HCT116 (cell line): Measurements from ENCODE around the gene PACRG. TPM values are rescaled to one million over a fixed set of nuclear protein-coding genes. Genes with fewer than 3 reads are reported as not detected.

ENCODE experiments used
- ATAC-seq: fragments of 200-7000 bp; cut with Tn5 transposase; 2 replicates; pipeline ENCODE4 v1.9.1; 2020; ENCODE audit warnings: mild to moderate bottlenecking, moderate library complexity
- BruUV-seq: library from RNA; stranded (reverse); fragments of 400-500 nt; replicated peaks from 2 replicates; lab custom pipeline; 2021; lab: Mats Ljungman, UMichigan
- CTCF ChIA-PET: fragments of 300-600 bp; sonication (Branson Sonifier 250); formaldehyde crosslinking; loops from one replicate; lab custom pipeline; 2021; ENCODE audit warnings: antibody characterized with exemption; lab: Charles Lee
- POLR2A ChIA-PET: fragments of 300-600, 350-600 bp; sonication (Branson Sonifier 250); formaldehyde crosslinking; loops from one replicate; lab custom pipeline; 2021; ENCODE audit warnings: antibody characterized with exemption; lab: Charles Lee
- RAD21 ChIA-PET, 2 experiments: fragments of 300-600 bp; sonication (Branson Sonifier 250); formaldehyde crosslinking; loops; one replicate each; lab custom pipeline; 2023; ENCODE audit warnings: low total read pairs in 2 of 2; ENCODE audit not compliant: uncharacterized antibody in 2 of 2, unreplicated experiment in 2 of 2, low non-redundant PET in 1 of 2; lab: Charles Lee
- DNase-seq: peaks from one replicate; pipeline ENCODE4 v3.0.0-alpha.2; 2010; ENCODE audit warnings: low read depth, low spot score
- H2AFZ ChIP-seq: fragments of 200-600 bp; shearing (Covaris generic), sonication (generic); 2 replicates; pipeline ENCODE4 v1.6.1; 2017; ENCODE audit warnings: low read depth, mixed run types, mixed read lengths, antibody characterized with exemption, low read length; ENCODE audit not compliant: poor library complexity, severe bottlenecking
- H3K27ac ChIP-seq: 2 replicates; pipeline ENCODE4 v1.5.1; 2012; ENCODE audit warnings: low read depth, low read length
- H3K27me3 ChIP-seq: fragments of 200-600 bp; sonication (generic); 2 replicates; pipeline ENCODE4 v1.6.1; 2016; ENCODE audit warnings: mixed run types, low read length, mixed read lengths; ENCODE audit not compliant: insufficient read depth
- H3K36me3 ChIP-seq, 2 experiments: fragments of 200-500 bp in 1 of 2; fragments of 200-600 bp in 1 of 2; sonication (Bioruptor generic) in 1 of 2; sonication (generic) in 1 of 2; 2 replicates each; pipeline versions ENCODE4 v1.5.1 to v1.6.1; 2014 to 2016; ENCODE audit warnings: low read length in 2 of 2, inconsistent platforms in 1 of 2, mixed read lengths in 1 of 2, mixed run types in 1 of 2; ENCODE audit not compliant: insufficient read depth in 2 of 2, control insufficient read depth in 1 of 2
- H3K4me1 ChIP-seq, 2 experiments: fragments of 200-600 bp in 1 of 2; sonication (generic) in 1 of 2; 2 replicates each; pipeline versions ENCODE4 v1.5.1 to v1.6.1; 2012 to 2017; ENCODE audit warnings: low read length in 2 of 2, inconsistent platforms in 1 of 2, mild to moderate bottlenecking in 1 of 2, mixed read lengths in 1 of 2, mixed run types in 1 of 2, moderate library complexity in 1 of 2; ENCODE audit not compliant: insufficient read depth in 2 of 2, control insufficient read depth in 1 of 2
- H3K4me2 ChIP-seq: fragments of 200-600 bp; sonication (generic); 2 replicates; pipeline ENCODE4 v1.6.1; 2017; ENCODE audit warnings: mixed run types, low read length, mixed read lengths
- H3K4me3 ChIP-seq, 2 experiments: fragments of 200-600 bp in 1 of 2; sonication (generic) in 1 of 2; replicated peaks in 1 of 2; 2 replicates each; pipeline ENCODE4 v1.5.1; 2011 to 2016; ENCODE audit warnings: low read length in 2 of 2, control low read depth in 1 of 2, low read depth in 1 of 2, mild to moderate bottlenecking in 1 of 2, mixed read lengths in 1 of 2, mixed run types in 1 of 2
- H3K79me2 ChIP-seq: fragments of 200-600 bp; sonication (generic); 2 replicates; pipeline ENCODE4 v1.6.1; 2017; ENCODE audit warnings: mild to moderate bottlenecking, mixed run types, low read length, moderate library complexity, mixed read lengths; ENCODE audit not compliant: insufficient read depth
- H3K9ac ChIP-seq: fragments of 200-600 bp; sonication (generic); 2 replicates; pipeline ENCODE4 v1.6.1; 2016; ENCODE audit warnings: low read length, mixed read lengths
- H3K9me2 ChIP-seq: fragments of 200-600 bp; sonication (generic), shearing (Covaris generic); 2 replicates; pipeline ENCODE4 v1.6.1; 2017; ENCODE audit warnings: mixed run types, mild to moderate bottlenecking, moderate library complexity; ENCODE audit not compliant: insufficient read depth
- H3K9me3 ChIP-seq, 2 experiments: fragments of 200-500 bp in 1 of 2; fragments of 200-600 bp in 1 of 2; sonication (Bioruptor generic) in 1 of 2; sonication (generic) in 1 of 2; 2 replicates each; pipeline ENCODE4 v1.6.1; 2014 to 2017; ENCODE audit warnings: low read length in 2 of 2, mixed read lengths in 2 of 2, inconsistent platforms in 1 of 2, low read depth in 1 of 2, mild to moderate bottlenecking in 1 of 2, mixed run types in 1 of 2, moderate library complexity in 1 of 2; ENCODE audit not compliant: control insufficient read depth in 1 of 2, insufficient read depth in 1 of 2
- H4K20me1 ChIP-seq: fragments of 200-600 bp; sonication (generic), shearing (Covaris generic); 2 replicates; pipeline ENCODE4 v1.6.1; 2017; ENCODE audit warnings: mixed run types, mild to moderate bottlenecking, moderate library complexity; ENCODE audit not compliant: insufficient read depth
- EZH2phosphoT487 ChIP-seq: fragments of 200-600 bp; IDR thresholded peaks from 2 replicates; pipeline ENCODE4 v1.6.1; 2018; ENCODE audit warnings: antibody characterized with exemption, borderline replicate concordance
- FOSL1 ChIP-seq: IDR thresholded peaks from 2 replicates; pipeline ENCODE4 v1.6.1; 2012; ENCODE audit warnings: low read depth
- POLR2A ChIP-seq: IDR thresholded peaks from 2 replicates; pipeline ENCODE4 v1.7.0; 2011; ENCODE audit warnings: borderline replicate concordance; ENCODE audit not compliant: insufficient read depth, insufficient read length; ENCODE audit errors: extremely low read depth
- POLR2AphosphoS5 ChIP-seq: IDR thresholded peaks from 2 replicates; pipeline ENCODE4 v1.6.1; 2011; ENCODE audit warnings: mild to moderate bottlenecking, low read depth, low read length, moderate library complexity
- RAD21 ChIP-seq: IDR thresholded peaks from 2 replicates; pipeline ENCODE4 v1.6.1; 2012; ENCODE audit warnings: low read depth, mild to moderate bottlenecking
- TCF7L2 ChIP-seq: IDR thresholded peaks from 2 replicates; pipeline ENCODE4 v1.7.0; 2011; ENCODE audit warnings: borderline replicate concordance, inconsistent platforms; ENCODE audit not compliant: insufficient read depth, insufficient read length; ENCODE audit errors: extremely low read depth
- ZBTB33 ChIP-seq: IDR thresholded peaks from 2 replicates; pipeline ENCODE4 v1.6.1; 2011; ENCODE audit warnings: mild to moderate bottlenecking, low read length, moderate library complexity; ENCODE audit not compliant: insufficient replicate concordance; ENCODE audit errors: extremely low read depth
- intact Hi-C: fragments of 100-400 bp; cut with micrococcal nuclease; formaldehyde crosslinking; loops from 2 replicates; pipeline ENCODE4 v1.10.0; 2022
- total RNA-seq: library from RNA; stranded (reverse); gene quantifications from one replicate; pipeline ENCODE4 v1.2.1, GENCODE V29; 2021; ENCODE audit not compliant: unreplicated experiment

PACRG gene
- total RNA-seq, 1 experiment from 2014 or later, result 0.71 TPM

- DNase-seq (no peak), ATAC-seq (no peak)
- Histone ChIP-seq H2AFZ (no peak overlapping the region), H3K4me3 (no peak overlapping the region), H3K9ac (no peak overlapping the region), H3K27ac (no peak overlapping the region), H3K27me3 (no peaks in the 10 kb centered on the region), H3K4me2 (no peak overlapping the region), H3K9me3 (no peaks in the 10 kb centered on the region), H3K36me3 (no peaks in the 10 kb centered on the region), H4K20me1 (no peaks in the 10 kb centered on the region), H3K79me2 (no peaks in the 10 kb centered on the region), H3K9me2 (no peaks in the 10 kb centered on the region), H3K4me1 (no peaks in the 10 kb centered on the region)
- POLR2A ChIA-PET, result no interaction called here
- intact Hi-C loops, result no loop called here
- RAD21 ChIA-PET, result no interaction called here
- BruUV-seq, result no TSS peak
- TF ChIP-seq POLR2A, result no peak
- no peak for TF ChIP-seq TCF7L2
- CTCF ChIA-PET, result no interaction called here
Observed at GRCh38 chr6:163063561-163063960, 335.8 kb downstream of the PACRG start.

GRCh38 chr6:163064397-163064796 lies 336.6 kb downstream of the PACRG start:
- ATAC-seq (no peak), DNase-seq (no peak)
- ChIA-PET CTCF (no interaction called here), POLR2A (no interaction called here), RAD21 (no interaction called here)
- Histone ChIP-seq H2AFZ (no peak overlapping the region), H4K20me1 (no peaks in the 10 kb centered on the region), H3K4me2 (no peak overlapping the region), H3K9me3 (no peaks in the 10 kb centered on the region), H3K36me3 (no peaks in the 10 kb centered on the region), H3K9me2 (no peaks in the 10 kb centered on the region), H3K79me2 (no peaks in the 10 kb centered on the region), H3K4me3 (no peak overlapping the region), H3K9ac (no peak overlapping the region), H3K4me1 (no peaks in the 10 kb centered on the region), H3K27me3 (no peaks in the 10 kb centered on the region), H3K27ac (no peak overlapping the region)
- intact Hi-C loops, result no loop called here
- no TSS peak for BruUV-seq
- TF ChIP-seq RAD21 (no peak), ZBTB33 (no peak), FOSL1 (no peak), EZH2phosphoT487 (no peak), POLR2AphosphoS5 (no peak)
